ENCODE data around the gene SYNDIG1L.

DNA sequence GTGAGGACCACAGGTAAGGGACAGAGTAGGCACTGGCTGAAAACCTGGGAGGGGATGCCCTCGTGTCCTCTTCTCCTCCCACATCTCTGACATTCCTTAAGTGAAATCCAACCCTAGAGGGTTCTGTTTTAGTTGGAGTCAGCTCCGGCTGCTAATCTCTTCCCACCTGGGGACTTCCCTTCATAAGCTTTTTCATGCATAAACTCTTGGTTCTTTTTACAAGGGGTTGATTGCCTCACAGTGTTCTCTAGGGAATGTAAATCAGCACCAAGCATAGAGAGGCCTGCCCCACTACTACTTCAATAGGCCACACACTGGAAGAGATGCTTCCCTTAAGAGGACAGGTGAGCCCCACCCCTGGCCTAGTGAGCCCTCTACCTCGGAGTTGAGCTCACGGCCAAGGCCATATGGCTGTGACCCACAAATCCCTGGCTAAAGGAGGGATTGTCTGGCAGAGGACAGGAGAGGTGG is 3.2 kb upstream of the SYNDIG1L start:
- TF ChIP-seq POLR2A (IDR thresholded peaks at IDR 0.05), result no peak
- TF ChIP-seq, protein P1, sequence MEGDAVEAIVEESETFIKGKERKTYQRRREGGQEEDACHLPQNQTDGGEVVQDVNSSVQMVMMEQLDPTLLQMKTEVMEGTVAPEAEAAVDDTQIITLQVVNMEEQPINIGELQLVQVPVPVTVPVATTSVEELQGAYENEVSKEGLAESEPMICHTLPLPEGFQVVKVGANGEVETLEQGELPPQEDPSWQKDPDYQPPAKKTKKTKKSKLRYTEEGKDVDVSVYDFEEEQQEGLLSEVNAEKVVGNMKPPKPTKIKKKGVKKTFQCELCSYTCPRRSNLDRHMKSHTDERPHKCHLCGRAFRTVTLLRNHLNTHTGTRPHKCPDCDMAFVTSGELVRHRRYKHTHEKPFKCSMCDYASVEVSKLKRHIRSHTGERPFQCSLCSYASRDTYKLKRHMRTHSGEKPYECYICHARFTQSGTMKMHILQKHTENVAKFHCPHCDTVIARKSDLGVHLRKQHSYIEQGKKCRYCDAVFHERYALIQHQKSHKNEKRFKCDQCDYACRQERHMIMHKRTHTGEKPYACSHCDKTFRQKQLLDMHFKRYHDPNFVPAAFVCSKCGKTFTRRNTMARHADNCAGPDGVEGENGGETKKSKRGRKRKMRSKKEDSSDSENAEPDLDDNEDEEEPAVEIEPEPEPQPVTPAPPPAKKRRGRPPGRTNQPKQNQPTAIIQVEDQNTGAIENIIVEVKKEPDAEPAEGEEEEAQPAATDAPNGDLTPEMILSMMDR (IDR thresholded peaks at IDR 0.05), result no peak

Data from lower leg skin (tissue), 3 donors.